Stimulated activated CD8-positive, alpha-beta memory T cell treated with anti-CD3 and anti-CD28 coated beads, Interleukin-7, amount 100 ng/mL, for 48 hours (primary cell): ENCODE results near the gene CDYL2.

Experiments used
- DNase-seq, 2 donors: peaks; one replicate each; pipeline ENCODE4 v3.0.0-alpha.2; 2020; ENCODE audit warnings: low read depth in 1 of 2; ENCODE audit errors: extremely low read depth in 1 of 2

The CDYL2 gene

GRCh38 chr16:80640316-80640715 lies 164.1 kb downstream of the CDYL2 start:
- DNase-seq = no peak

GRCh38 chr16:80639636-80640035 lies 164.8 kb downstream of the CDYL2 start:
- DNase-seq = no peak

- DNase-seq = no peak
Observed at GRCh38 chr16:80637621-80638020, 166.8 kb downstream of the CDYL2 start.

- DNase-seq = no peak
Observed at GRCh38 chr16:80631581-80631980, 172.8 kb downstream of the CDYL2 start.

GRCh38 chr16:80628254-80628653 lies 176.1 kb downstream of the CDYL2 start:
- no peak for DNase-seq

- DNase-seq = no peak
Observed at GRCh38 chr16:80627108-80627507, 177.3 kb downstream of the CDYL2 start.

- no peak for DNase-seq
Observed at GRCh38 chr16:80623376-80623775, 181.0 kb downstream of the CDYL2 start.

GRCh38 chr16:80622007-80622406 lies 182.4 kb downstream of the CDYL2 start:
- no peak for DNase-seq

- DNase-seq = no peak
Observed at GRCh38 chr16:80620736-80621605, 183.4 kb downstream of the CDYL2 start.

- DNase-seq = no peak
Observed at GRCh38 chr16:80619824-80620223, 184.6 kb downstream of the CDYL2 start.

- no peak for DNase-seq
Observed at GRCh38 chr16:80618862-80619648, 185.3 kb downstream of the CDYL2 start.

GRCh38 chr16:80616362-80616761 lies 188.0 kb downstream of the CDYL2 start:
- no peak for DNase-seq

- no peak for DNase-seq
Observed at GRCh38 chr16:80615735-80616134, 188.7 kb downstream of the CDYL2 start.

GRCh38 chr16:80614908-80615671 lies 189.3 kb downstream of the CDYL2 start:
- DNase-seq = no peak

- no peak for DNase-seq
Observed at GRCh38 chr16:80612461-80613017, 191.9 kb downstream of the CDYL2 start.

GRCh38 chr16:80611930-80612327 lies 192.5 kb downstream of the CDYL2 start:
- no peak for DNase-seq

GRCh38 chr16:80611171-80611929 lies 193.0 kb downstream of the CDYL2 start:
- no peak for DNase-seq

- DNase-seq = no peak
Observed at GRCh38 chr16:80610481-80611156, 193.8 kb downstream of the CDYL2 start.

- DNase-seq = no peak
Observed at GRCh38 chr16:80608946-80609345, 195.5 kb downstream of the CDYL2 start.

GRCh38 chr16:80607204-80607603 lies 197.2 kb downstream of the CDYL2 start:
- no peak for DNase-seq
